Kidney epithelial cell (primary cell): ENCODE data around the gene NEDD4L. TPM values are rescaled to one million over a fixed set of nuclear protein-coding genes. Genes with fewer than 3 reads are reported as not detected.

Source experiments
- DNase-seq: peaks from one replicate; pipeline ENCODE4 v3.0.0-alpha.2; 2010; ENCODE audit warnings: low read depth
- H3K27me3 ChIP-seq: 2 replicates; pipeline ENCODE4 v1.6.0; 2011; ENCODE audit warnings: low read length; ENCODE audit not compliant: control insufficient read depth, insufficient read depth
- H3K36me3 ChIP-seq: 2 replicates; pipeline ENCODE4 v1.5.1; 2011; ENCODE audit warnings: low read length; ENCODE audit not compliant: control insufficient read depth, insufficient read depth
- H3K4me3 ChIP-seq: 2 replicates; pipeline ENCODE4 v1.5.1; 2011; ENCODE audit warnings: low read depth, mild to moderate bottlenecking, control low read depth, low read length
- CTCF ChIP-seq: IDR thresholded peaks from 2 replicates; pipeline ENCODE4 v1.5.1; 2011; ENCODE audit warnings: mild to moderate bottlenecking, moderate library complexity, low read length, control low read depth, inconsistent platforms; ENCODE audit not compliant: insufficient read depth, poor library complexity, severe bottlenecking
- total RNA-seq: library from RNA; depleted of rRNA; stranded (reverse); fragments of >200 nt; gene quantifications from 2 replicates; pipeline ENCODE4 v1.2.3, GENCODE V29; 2015

Gene NEDD4L
- total RNA-seq, 1 donor from 2014 or later = 88.3 TPM

GRCh38 chr18:58175122-58175785 lies 131.2 kb downstream of the NEDD4L start:
- H3K36me3 ChIP-seq = no peaks in the 10 kb centered on the region
- no peak for DNase-seq
- no peaks in the 10 kb centered on the region for H3K27me3 ChIP-seq
- no peak for TF ChIP-seq CTCF
- H3K4me3 ChIP-seq = no peak overlapping the region

GRCh38 chr18:58175786-58176176 lies 131.8 kb downstream of the NEDD4L start:
- no peak for TF ChIP-seq CTCF
- H3K4me3 ChIP-seq = no peak overlapping the region
- no peaks in the 10 kb centered on the region for H3K27me3 ChIP-seq
- H3K36me3 ChIP-seq = no peaks in the 10 kb centered on the region
- DNase-seq = no peak

- Histone ChIP-seq H3K36me3 (no peaks in the 10 kb centered on the region), H3K4me3 (no peak overlapping the region), H3K27me3 (no peaks in the 10 kb centered on the region)
- TF ChIP-seq CTCF = no peak
- DNase-seq = peak; percentile 73
These were observed 133.1 kb downstream of the NEDD4L start for GRCh38 chr18:58177004-58177717.

GRCh38 chr18:58177896-58178470 lies 134.0 kb downstream of the NEDD4L start:
- Histone ChIP-seq H3K4me3 (no peak overlapping the region), H3K27me3 (no peaks in the 10 kb centered on the region), H3K36me3 (no peaks in the 10 kb centered on the region)
- no peak for TF ChIP-seq CTCF
- DNase-seq = no peak

- H3K4me3 ChIP-seq = no peak overlapping the region
- TF ChIP-seq CTCF = no peak
- no peaks in the 10 kb centered on the region for H3K27me3 ChIP-seq
- DNase-seq = no peak
- no peaks in the 10 kb centered on the region for H3K36me3 ChIP-seq
These were observed 134.5 kb downstream of the NEDD4L start for GRCh38 chr18:58178511-58178910.
